Activated CD4-positive, alpha-beta T cell treated with anti-CD3 and anti-CD28 coated beads, Interleukin-2, amount 50 U/mL, for 16 hours (primary cell): ENCODE results near the gene C14orf132.

Experiments
- DNase-seq: peaks from one replicate; pipeline ENCODE4 v3.0.0-alpha.2; 2020

The C14orf132 gene

DNA sequence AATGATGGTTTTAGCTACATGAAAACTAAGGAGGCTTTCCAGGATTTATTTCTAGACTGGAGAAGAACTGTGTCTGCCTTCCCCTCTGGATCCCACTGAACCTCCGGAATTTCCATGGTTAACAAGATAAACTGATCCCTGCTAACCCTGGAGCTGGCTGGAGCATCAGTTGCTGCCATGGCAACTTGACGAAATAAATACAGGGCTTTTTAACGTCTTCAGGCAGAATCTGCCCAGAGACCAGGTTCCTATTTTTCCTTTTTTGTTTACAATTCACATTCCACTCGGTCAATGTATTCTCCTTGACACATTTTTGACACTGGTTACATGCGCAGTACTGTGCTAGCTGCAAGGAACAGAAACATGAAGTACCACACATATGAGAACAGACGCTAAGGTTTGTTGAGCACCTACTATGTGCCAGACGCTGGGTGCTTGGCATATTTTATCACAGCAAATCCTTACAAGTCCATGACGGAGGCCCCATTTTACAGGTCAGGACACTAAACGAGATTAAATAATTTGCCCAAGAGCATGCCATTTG lies 1.7 kb downstream of the C14orf132 start:
- DNase-seq, result no peak

DNA sequence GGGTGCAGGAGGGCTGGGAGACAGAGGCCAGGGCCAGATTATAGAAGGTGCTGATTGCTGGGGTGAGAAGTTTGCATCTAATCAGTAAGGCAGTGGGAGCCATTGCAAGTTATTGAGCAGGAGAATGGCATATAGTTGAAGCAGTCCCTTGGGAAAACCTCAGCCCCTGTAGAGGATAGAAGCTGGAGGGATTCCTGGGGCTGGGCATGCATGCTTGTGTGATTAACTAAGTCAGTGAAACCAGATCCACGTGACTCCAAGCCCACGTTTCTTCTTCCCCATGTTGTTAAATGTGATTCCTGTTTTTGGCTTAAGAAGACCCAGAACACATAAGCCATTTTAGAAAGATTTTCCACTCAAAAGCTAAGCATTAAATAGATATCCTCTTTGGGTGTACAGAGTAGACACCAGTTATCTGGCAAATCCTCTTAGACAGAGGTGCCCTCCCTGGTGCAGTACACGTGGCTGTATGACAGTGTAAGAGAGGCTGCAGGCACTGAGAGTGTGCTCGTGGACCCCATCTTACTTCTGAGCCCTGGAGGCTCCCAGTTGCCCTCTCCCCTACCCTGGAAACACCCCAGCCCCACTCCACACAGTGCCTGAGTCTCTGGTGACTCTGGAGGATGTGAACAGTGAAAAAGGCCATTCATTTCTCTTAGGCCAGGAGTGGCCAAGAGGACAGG lies 3.2 kb downstream of the C14orf132 start:
- no peak for DNase-seq

DNA sequence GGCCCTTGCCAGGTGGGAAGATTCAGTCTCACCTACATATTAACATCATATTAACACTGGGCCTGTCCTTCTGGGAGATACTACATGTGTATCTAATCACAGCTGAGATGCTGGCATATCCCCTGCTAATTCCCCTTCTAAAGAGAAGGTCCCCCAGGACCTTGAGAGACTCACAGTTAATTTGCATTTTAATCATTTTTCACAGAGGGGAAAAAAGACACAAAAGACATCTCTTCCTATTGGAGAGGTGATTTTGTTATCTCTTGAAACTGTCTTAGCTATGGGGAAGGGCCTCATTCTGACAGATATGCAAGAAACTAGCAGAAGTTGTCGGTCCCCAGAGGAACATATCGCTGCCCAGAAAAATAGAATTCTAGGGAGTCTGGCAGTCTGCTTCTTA lies 7.5 kb downstream of the C14orf132 start:
- no peak for DNase-seq

DNA sequence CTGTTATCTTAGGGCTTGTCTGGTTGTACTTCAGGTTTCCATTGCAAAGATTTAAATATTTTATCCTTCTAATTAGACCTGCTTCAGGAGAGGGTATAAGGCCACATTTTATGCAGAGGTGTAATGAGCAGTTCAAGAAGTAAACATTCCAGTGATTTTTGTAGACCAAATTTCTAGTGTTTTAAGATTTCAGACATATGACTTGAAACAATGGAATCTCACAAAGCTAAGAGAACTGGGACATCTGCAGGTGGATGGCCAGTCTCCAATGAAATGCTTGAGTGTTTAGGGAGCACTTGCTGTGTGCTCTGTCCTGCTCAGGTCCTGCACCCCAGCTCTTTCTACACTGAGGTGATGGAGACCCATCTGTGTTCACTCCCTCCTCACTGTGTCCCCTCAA lies 7.9 kb downstream of the C14orf132 start:
- DNase-seq, result no peak

DNA sequence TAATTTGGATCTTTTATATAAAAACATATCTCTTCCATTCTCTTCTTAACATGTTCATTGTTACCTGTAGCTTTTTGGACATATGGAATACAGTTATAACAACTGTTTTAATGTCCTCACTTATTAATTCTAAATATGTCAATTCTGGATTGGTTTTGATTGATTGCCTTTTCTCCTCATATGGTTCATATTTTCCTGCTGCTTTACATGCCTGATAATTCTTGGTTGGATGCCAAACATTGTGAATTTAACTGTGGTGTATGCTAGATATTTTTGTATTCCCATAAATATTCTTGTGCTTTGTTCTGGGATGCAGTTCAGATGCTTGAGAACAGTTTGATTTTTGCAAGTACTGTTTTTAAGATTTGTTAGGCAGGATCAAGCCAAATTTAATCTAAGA lies 10.8 kb downstream of the C14orf132 start:
- DNase-seq, result no peak

DNA sequence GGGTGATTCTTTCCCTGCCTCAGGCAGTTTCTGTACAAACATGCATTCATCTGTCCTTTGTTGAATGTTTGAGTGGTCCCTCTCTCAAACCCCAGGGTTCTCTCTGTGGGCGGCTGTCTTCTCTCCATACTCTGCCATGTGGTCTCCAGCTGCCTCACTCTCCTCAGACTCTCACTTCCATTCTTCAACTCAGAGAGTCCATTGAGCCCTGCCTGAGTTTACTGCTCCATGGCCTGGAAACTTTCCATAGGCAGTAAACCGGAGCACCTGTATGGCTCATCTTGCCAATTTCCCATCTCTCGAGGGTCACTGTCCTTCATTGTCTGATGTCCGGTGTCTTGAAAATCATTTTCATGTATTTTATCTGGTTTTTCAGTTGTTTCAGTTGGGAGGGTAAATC lies 11.3 kb downstream of the C14orf132 start:
- DNase-seq, result no peak

DNA sequence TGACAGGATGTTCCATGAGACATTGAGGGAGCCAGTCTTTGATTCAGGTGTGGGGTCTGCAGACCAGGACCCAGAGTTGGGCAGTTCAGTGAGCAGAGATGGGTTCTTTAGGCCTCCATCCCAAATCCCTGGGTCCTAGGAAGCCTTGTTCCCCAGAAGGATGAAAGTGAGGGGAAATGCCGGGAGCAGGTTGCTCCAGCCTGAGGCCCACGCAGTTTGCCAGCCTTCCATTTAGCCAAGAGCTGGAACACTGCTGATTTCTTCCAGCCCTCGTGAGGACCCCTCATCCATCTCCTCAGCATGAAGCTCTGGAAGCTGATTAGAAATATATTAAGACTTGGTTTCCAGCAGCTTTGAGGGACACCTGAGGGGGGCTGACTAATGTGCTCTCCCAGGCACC lies 12.1 kb downstream of the C14orf132 start:
- no peak for DNase-seq

DNA sequence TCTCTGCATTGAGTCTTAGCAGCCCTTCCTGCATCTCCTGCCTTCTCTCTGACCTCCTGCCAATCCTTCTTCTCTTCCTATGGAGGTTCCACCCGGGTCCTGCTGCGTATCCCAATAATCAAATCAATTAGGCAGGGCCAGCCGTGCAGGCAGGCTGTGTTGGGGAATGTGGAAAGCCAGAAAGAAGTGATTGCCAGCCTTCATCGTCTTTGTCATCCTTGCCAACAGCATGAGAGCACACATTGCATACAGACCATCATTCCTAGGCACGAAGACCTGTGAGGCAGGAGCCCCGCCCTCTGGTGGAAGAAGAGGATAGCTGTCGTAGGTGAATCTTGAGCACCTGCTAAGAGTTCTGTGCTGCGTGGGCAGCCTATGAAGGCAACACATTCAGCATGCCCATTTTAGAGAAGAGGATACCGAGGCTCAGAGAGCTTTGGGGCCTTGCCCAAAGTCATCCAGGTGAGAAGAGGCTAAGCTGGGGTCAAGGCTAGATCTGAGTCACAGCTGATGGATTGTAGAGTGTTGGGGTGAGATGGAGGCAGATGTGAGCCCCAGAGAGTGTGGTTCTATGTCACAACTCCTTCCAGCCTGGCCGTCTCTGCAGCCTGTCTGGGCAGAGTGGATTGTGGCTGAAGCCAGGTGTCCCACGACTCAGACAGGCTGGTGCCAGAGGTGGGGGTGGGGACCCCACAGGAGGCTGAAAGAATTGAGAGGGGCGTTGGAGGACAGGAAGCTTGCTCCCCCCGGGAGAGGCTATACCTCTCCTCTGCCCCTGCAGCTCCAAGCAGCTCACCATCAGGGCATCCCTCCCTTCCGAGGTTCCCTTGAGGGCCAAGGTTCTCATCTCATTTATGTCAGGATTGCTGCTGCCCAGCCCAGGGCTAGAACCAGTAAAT lies 12.7 kb downstream of the C14orf132 start:
- DNase-seq, result peak; percentile 8

DNA sequence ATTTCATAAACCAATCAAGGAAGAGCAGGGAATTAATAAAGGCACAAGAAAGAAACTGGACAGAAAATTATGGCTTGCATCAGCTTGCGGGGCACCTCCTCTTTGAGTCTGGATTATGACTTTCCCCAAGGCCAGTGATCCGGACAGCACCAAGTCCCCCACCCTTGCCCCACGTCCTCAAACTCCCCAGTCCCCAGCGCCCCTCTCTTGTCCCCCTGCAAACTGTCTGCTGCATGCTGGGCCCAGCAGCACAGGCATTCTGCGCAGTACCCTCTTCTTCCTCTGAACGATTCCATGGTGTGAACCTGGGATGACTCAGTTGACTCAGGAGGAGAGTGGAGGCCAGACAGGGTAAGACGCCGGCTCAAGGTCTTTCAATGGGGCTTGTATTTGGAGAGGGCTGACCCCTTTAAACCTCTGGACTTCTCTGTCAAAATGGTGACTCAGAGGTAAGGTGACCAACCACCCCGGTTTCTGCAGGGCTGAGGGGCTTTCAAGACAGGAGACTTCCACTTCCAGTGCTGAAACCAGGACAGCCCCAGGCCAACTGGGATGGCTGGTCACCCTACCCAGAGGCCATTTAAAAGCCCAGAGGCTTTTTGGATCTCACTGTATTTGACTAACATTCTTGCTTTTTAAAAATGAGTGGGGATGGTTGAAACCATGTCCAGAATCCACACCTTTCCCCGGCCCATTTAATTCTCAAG lies 13.5 kb downstream of the C14orf132 start:
- no peak for DNase-seq

DNA sequence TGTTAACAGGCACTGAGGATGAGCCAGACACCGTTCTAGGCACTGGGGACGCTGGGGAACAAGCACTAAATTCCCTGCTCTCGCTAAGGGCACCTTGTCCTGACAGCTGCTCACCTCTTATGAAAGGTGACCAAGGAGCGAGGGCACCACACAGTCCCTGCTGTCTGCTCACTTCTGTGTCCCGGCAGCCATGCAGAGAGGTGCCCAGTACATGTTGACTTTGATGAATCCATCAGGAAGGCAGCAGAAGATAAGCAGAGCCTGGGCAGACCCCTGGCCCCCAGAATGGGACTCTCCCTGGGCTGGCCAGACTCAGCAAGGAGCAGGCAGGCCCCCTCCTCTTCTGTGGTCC lies 14.1 kb downstream of the C14orf132 start:
- DNase-seq, result no peak

DNA sequence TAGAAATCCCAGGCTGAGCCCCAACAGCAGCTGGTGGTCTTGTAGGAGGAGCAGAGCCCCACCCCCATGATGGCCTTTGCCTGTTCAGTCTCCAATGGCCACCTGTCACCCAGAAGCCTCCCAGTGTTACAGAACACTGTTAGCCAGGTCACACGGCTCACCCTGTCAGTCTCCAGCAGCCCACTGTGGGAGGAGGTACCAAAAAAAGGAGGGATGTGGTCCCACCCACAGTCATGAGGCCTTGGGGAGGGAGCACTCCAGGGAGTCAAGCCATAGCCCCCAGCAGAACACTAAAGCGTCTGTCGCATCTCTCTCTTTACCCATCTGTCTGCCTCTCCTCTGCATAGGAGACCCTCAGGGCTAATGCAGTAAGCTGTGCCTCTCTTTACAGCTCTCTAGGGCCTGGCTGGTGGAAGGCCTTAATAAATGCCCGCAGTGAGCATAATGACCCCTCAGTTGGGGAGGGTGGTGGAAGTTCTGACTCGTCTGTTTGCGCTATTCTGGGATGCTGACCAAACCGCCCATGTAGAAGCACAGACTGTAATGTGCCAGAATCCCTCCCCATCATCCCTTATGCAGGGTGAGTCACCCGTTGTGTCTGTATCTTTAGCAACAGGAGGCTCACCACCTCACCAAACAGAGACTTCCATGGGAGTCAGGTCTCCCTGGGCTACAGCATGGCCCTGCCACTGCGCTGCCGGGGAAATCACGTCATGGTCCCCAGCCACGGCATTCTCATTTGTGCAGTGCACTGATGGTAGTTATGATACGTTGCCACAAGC lies 14.6 kb downstream of the C14orf132 start:
- DNase-seq, result no peak

DNA sequence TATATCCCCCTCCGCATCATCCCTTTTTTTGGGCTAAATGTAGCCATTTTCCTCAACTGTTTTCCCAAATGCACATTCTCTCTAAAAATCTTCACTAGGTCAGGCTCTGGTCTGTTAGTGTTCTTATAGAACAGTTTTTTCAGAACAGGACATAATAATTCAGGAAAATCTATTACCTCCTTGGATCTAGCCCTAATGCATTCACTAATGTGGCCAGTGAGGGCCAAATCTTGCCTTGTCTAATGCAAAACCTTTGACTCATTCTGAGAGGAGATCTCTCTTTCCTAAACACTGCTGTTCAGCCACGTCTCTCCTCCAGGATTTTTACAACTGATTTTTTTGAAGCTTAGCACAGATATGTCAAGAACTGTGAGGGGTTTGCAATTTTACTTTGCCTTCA lies 15.5 kb downstream of the C14orf132 start:
- DNase-seq, result no peak

DNA sequence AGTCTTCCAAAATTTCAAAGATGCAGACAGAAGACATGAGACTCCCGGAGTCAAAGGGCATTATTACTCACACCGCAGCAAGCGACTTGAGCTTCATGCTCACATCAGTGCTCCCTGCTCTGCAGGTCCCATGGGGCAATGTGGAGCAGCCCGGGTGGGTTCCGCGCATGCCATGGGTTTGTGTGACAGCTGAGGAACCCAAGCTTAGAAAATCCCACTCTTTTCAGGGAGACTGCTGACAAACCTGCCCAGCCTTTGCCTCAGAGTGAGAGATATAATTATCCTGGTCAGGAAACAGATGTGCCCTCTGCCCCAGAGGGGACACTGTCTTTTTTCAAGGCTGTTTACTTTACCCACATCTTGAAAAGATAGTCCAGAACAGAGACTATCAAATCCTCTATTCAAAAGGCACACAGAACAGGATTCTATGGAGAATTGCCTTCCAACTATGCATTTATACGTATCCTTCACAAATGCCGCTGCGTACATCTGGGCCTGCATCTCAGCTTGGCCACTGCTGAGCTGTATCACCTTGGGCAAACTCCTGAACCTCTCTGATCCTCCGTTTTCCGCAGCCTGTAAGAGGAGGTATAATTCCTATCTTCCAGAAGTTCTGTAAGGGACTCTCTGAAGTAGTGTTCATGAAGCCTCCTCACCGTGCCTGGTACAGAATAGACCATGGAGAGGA lies 16.0 kb downstream of the C14orf132 start:
- no peak for DNase-seq

DNA sequence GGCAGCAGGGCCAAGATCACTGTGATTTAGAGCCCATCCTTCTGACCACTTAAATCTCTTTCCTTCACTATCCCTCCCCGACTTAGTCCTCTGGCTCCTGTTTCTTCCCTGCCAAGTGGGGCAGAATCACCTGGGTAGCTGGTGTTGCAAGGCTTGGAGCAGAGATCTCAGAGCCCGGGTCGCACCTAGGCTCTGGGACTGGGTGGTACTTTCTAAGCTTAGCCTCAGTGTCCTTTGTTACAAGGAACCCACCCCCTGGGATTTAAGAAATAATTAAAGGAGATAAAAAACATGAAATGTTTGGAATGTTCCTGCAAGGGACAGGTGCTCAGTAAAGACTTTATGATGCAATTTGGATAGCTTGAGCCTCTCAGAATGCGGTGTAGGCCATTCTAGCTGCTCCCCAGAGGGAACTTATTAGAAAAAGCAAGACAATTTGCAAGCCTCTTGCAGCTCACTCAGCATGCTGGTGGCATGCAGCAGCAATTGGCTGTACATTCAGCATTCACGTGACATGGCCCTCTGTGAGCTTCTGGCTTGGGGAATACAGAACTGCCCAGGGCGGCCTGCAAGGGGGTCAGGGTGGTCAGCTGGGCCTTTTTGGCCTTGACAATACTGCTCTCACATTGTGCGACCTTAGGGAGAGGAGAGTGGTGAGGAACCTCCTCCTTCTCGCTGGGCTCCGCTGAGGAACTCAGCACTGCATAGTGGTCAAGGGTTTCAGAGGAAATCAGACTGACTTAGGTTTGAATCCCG lies 16.8 kb downstream of the C14orf132 start:
- no peak for DNase-seq

DNA sequence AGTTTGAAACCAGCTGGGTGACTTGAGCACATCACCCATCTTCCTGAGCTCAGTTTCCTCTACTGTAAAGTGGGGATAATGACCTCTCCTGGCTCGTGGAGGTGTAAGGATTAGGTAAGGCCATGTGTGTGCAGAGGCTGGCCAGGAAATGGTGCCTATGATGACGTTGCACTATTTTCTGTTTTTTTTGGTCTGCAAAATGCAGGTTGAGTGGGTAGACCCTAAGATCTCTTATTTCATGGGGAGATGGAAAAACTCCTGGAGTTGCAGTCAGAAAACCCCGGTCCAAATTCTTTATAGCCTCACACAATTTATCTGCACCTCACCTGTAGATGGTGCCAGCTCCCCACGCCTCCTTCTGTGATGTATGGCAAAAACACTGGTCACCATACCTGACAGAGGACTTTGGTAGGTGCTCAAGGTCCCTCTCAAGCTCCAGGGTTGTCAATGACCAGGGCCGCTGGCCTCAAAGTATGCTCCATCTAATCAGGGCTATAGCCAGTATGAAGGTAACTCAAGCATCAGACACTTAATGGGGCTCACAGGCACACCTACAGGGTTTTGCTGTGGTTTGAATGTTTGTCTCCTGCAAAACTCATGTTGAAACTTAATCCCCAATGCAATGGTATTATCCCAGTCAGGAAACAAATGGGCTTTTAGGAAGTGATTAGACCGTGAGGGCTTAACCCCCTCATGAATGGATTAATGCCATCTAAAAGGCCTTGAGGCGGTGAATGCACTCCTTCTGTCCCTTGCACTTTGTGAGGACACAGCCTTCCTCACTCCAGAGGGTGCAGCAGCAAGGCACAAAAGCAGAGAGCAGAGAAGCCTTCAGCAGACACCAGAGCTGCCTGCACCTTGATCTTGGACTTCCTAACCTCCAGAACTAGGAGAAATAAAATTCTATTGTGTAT lies 17.6 kb downstream of the C14orf132 start:
- no peak for DNase-seq

DNA sequence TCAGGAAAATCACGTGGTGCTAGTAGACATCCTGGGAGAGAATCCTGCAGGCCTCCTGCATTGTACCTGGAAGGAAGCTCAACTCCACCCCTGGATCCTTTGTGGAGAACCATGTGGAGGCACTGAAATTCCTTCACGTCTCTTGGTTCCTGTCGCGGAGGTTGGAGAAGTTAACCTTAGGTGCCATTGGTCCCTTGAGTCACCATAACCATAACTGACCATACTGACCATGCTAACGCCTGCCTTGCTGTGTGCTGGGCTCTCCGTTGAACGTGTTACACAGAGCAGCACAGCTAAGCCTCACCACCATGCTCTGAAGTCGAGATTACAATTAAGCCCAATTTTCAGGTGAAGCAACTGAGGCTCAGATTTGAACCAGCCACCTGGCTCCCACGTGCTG lies 18.6 kb downstream of the C14orf132 start:
- no peak for DNase-seq

DNA sequence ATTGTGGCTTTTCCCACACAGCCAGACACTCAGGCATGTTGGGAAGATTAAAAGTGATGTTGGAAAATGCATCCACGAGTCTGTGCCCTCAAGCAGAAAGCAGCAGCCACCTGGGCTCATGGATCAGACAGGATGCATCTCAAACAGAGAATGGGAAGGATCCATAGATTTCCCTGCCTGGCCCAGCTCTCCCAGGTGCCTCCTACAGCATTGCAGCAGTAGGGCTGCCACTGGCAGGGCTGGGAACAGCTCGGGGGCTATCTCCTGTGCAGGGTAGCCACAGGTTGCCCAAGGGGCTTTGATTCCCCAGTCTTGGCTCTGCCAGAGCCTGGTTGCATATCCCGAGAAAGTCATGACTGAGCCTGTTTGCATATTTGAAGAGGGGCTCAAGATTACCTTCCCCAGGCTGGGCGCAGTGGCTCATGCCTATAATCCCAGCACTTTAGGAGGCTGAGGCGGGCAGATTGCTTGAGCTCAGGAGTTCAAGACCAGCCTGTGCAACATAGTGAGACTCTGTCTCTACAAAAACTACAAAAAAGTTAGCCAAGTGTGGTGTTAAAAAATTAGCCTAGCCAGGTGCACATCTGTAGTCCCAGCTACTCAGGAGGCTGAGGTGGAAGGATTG lies 19.5 kb downstream of the C14orf132 start:
- no peak for DNase-seq

DNA sequence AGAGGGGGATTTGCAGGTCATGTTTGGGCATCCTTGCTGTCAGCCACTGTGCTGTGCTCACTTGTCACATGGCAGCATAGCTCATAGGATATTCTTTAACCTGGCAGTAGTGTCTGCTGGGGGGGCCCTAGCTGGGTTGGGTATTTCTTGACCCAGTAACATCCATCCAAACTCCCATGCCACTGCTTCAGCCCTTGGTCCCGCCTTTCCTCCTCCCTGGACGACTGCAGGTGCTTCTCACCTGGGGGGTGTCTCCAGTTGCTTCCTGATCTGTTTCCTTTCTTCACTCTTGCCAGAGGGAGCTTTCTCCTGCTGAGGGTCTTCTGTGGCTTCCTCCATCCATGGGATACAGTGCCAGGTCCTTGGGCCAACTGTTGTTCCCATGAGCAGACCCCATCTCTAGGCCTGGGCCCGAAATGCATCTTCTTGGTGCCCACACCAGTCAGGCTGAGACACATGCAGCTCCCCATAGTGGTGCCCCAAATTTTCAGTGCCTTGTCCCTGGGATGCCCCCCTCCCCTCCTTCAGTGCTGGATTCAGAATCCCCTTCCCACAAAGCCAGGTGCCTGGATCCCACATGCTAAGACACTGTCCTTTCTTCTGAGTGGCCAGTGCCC lies 20.5 kb downstream of the C14orf132 start:
- DNase-seq, result no peak
